ENCODE results near the gene TFEB. TPM values are rescaled to one million over a fixed set of nuclear protein-coding genes. Genes with fewer than 3 reads are reported as not detected.

TFEB gene
- total RNA-seq, 2 experiments from 2014 or later, result 11.7 to 14.0 TPM

DNA sequence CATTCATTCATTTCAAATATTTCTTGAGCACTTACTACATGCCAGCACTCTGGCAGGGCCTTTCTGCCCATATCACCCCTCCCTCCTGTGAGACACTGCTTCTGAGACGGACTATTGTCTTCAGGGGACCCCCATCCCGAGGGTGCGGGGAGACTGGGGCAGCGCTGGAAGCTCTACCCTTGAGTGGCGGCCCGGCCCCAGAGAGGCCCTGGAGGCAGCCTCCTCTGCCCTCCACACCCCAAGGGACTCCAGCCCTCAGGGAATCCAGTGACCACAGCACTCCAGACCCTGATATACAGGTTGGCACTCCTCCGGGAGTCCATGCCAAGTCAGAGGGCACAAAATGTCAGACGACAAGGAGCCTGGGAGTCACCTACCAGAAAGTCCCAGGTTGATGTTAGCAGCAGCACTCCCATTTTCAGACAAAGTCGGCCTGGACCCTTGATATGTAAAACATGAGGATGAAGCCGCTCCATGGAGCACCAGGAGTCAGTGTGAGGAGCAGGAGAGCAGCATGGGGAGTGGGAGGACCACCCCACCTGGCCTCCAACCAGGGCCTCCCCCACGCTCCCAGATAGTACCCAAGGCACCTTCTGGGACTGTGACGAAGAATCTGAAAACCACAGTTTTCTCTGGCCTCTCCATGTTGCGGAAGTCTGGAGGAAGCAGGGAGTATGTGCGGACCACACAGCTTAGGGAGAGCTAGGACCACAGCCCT is 20.7 kb downstream of the TFEB start:
- ChIA-PET CTCF (interaction anchor here (1.0 to 2.3 kb wide), 4 partner anchors 9 to 62 kb away, joined by 3 to 11 read pairs (median 4); no protein-coding TSS in a partner anchor), POLR2A (no interaction called here)

DNA sequence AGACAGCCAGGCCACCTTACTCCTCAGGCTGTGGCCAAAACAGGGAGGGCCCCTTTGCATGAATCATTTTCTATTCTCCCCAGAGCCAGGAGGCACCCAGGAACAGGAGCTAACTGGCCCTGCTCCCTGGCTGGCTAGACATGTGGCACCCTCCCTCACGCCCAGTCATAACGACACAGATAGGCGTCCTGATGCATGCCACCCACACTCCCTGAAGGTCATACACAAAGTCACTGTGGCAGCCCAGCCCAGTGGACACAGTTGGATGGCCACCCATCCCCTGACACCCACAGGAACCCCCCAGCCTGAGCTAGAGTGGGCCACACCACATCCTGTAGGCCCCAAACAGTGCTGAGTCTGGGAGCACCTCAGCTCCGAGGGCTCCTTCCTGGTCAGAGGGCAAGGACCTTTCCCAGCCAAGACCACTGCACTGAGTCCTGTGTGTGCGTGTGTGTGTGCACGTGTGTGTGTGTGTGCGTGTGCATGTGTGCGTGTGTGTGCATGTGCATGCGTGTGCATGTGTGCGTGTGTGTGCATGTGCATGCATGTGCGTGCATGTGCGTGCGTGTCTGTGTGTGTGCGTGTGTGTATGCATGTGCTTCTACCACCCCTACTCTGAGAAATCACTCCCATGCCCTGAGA is 21.6 kb downstream of the TFEB start:
- POLR2A ChIA-PET, result no interaction called here
- CTCF ChIA-PET, result interaction anchor here (0.5 to 2.3 kb wide), 3 partner anchors 31 to 68 kb away, joined by 4 to 5 read pairs (median 4); no protein-coding TSS in a partner anchor

GRCh38 chr6:41713159-41713649 is 22.2 kb downstream of the TFEB start:
- ChIA-PET POLR2A (no interaction called here), CTCF (interaction anchor here (0.5 to 2.3 kb wide), 3 partner anchors 31 to 69 kb away, joined by 4 to 5 read pairs (median 4); no protein-coding TSS in a partner anchor)

DNA sequence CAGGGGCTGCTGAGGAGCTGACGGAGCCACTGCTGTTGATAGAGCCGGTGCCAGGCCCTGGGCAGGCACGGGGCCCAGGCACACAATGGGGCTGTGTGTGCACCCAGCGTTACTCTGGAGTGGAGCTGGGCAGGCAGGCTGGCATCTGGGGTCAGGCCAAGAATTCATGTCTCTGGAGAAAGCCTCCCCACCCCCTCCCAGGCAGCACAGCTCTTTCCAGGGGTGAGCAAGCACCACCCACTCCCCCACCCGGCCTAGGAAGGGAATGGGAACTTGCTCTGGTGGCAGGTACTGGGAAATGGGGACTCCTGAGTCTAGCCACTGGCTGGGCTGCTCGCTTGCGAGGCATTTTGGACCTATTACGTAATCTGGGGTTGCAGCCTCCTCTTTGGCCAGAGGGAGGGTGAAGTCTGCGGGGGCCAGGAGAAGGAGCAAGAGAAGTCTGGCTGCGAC is 22.7 kb downstream of the TFEB start:
- ChIA-PET CTCF (interaction anchor here (2.3 kb wide), 1 partner anchor 64 kb away, joined by 5 read pairs; no protein-coding TSS in a partner anchor), POLR2A (no interaction called here)

- ChIA-PET CTCF (no interaction called here), POLR2A (no interaction called here)
Measured at GRCh38 chr6:41711323-41712038, 23.9 kb downstream of the TFEB start.

DNA sequence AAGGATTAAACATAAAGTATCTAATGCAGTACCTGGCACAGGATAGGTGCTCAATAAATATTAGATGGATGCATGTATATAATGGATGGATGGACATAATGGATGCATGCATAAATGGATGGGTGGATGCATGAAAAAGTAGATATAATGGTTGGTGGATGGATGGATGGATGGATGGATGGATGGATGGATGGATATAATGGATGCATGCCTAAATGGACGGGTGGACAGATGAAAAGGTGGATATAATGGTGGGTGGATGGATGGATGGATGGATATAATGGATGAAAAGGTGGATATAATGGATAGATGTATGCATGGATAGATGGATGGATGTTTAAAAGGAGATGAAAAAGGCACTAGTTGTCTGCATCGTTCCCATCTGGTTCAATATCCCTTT is 26.0 kb downstream of the TFEB start:
- ChIA-PET POLR2A (no interaction called here), CTCF (interaction anchor here (1.2 kb wide), 1 partner anchor 26 kb away, joined by 3 read pairs; no protein-coding TSS in a partner anchor)

GRCh38 chr6:41708856-41709255 is 26.6 kb downstream of the TFEB start:
- ChIA-PET CTCF (interaction anchor here (1.2 kb wide), 1 partner anchor 26 kb away, joined by 3 read pairs; no protein-coding TSS in a partner anchor), POLR2A (interaction anchor here (0.5 to 1.6 kb wide), 2 partner anchors 8 to 104 kb away, joined by 3 to 5 read pairs; no protein-coding TSS in a partner anchor)

- ChIA-PET CTCF (interaction anchor here (2.9 to 3.3 kb wide), 2 partner anchors 8 to 26 kb away, joined by 11 to 22 read pairs; no protein-coding TSS in a partner anchor), POLR2A (interaction anchor here (1.6 to 2.4 kb wide), 2 partner anchors 9 to 26 kb away, joined by 5 to 14 read pairs; no protein-coding TSS in a partner anchor)
Measured at GRCh38 chr6:41707565-41708200, 27.7 kb downstream of the TFEB start.

- CTCF ChIA-PET, result interaction anchor here (0.6 to 3.3 kb wide), 5 partner anchors 9 to 48 kb away, joined by 3 to 22 read pairs (median 3); no protein-coding TSS in a partner anchor
- POLR2A ChIA-PET, result interaction anchor here (2.4 kb wide), 1 partner anchor 27 kb away, joined by 14 read pairs; no protein-coding TSS in a partner anchor
Measured at GRCh38 chr6:41706876-41707564, 28.4 kb downstream of the TFEB start.

DNA sequence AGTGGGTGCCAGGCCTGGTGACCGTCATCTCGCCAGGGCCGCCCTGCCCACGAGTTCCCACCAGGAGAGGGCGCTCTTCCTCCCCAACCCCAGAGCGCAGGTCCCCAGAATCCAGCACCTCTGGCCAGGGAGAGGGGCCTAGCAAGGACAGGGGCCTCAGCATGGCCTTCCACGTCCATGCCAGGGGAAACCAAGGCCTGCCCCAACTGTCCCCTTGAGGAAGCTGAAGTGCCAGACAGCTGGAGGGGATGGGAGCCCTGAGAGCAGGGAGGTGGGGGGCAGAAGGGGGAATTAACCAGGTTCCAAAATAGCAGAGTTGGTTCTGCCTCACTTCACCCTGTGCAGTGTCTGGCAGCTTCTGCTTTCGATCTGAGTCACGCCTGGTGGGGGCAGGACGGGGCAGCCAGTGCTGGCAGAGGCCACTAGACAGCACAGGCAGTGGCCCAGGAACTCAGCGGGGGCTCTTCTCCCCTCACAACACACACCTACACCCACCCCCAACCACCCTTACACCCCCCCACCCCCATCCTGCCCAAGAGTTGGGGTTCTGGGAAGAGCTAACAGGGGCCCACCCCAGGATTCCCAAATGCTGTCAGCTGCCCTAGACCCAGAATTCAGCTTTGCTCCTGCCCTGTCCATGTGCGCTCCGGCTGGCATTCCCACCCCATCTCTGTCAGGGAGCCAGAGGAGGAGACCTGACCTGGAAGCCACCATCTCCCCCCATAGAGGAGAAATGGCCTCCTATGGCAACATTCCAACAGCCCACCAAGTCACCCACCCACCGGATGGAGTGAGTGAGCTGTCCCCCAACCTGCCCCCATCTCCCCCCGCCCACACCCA is 29.2 kb downstream of the TFEB start:
- ChIA-PET POLR2A (interaction anchor here (2.4 kb wide), 1 partner anchor 28 kb away, joined by 14 read pairs; no protein-coding TSS in a partner anchor), CTCF (interaction anchor here (0.6 to 3.3 kb wide), 14 partner anchors 10 to 175 kb away, joined by 3 to 22 read pairs (median 4); no protein-coding TSS in a partner anchor)

GRCh38 chr6:41705311-41705995 is 30.0 kb downstream of the TFEB start:
- CTCF ChIA-PET, result interaction anchor here (0.7 to 3.3 kb wide), 13 partner anchors 10 to 174 kb away, joined by 3 to 22 read pairs (median 4); partner anchors contain the start of gene TOMM6

GRCh38 chr6:41704656-41705310 is 30.6 kb downstream of the TFEB start:
- ChIA-PET POLR2A (no interaction called here), CTCF (interaction anchor here (0.6 to 3.3 kb wide), 10 partner anchors 11 to 329 kb away, joined by 3 to 22 read pairs (median 4); partner anchors contain the start of gene TOMM6)

More at GRCh38 chr6:41705311-41705995, 30.0 kb downstream of the TFEB start:
- POLR2A ChIA-PET, result interaction anchor here (2.4 kb wide), 1 partner anchor 29 kb away, joined by 14 read pairs; no protein-coding TSS in a partner anchor

- CTCF ChIA-PET, result interaction anchor here (3.3 kb wide), 1 partner anchor 30 kb away, joined by 22 read pairs; no protein-coding TSS in a partner anchor
- POLR2A ChIA-PET, result interaction anchor here (0.7 kb wide), 1 partner anchor 230 kb away, joined by 3 read pairs; no protein-coding TSS in a partner anchor
Measured at GRCh38 chr6:41704028-41704427, 31.4 kb downstream of the TFEB start.

- ChIA-PET CTCF (interaction anchor here (1.0 kb wide), 1 partner anchor 295 kb away, joined by 3 read pairs; no protein-coding TSS in a partner anchor), POLR2A (no interaction called here)
Measured at GRCh38 chr6:41702771-41703494, 32.5 kb downstream of the TFEB start.
